ENCODE measurements around the gene CRLF1. TPM values are rescaled to one million over a fixed set of nuclear protein-coding genes. Genes with fewer than 3 reads are reported as not detected.

Gene CRLF1
- total and polyA plus RNA-seq, 12 donors, result 0.68 to 161 (median 5.4) TPM

GRCh38 chr19:18587561-18587960 is 19.0 kb downstream of the CRLF1 start:
- ATAC-seq, result no peak
- DNase-seq, result no peak
- peak overlapping the region in 5 of 10 donors; percentile 83 to 97 (median 92) for H3K27ac ChIP-seq

GRCh38 chr19:18586306-18586705 is 20.3 kb downstream of the CRLF1 start:
- Histone ChIP-seq H3K27ac (no peak overlapping the region), H3K4me3 (no peak overlapping the region), H3K4me1 (peaks cover 0 to 43% (median 20%) of the 10 kb centered on the region in 9 donors), H3K9me3 (no peaks in the 10 kb centered on the region), H3K27me3 (no peaks in the 10 kb centered on the region), H3K36me3 (peaks cover 0 to 12% (median 5%) of the 10 kb centered on the region in 9 donors)
- 64 to 69% methylated on average over 2 of the region's 2 CpGs for WGBS, 2 donors
- TF ChIP-seq CTCF (IDR thresholded peaks at IDR 0.05), result peak in 1 of 9 donors; percentile 20
- no peak for ATAC-seq
- intact Hi-C loops (cut with DNase I), result no loop called here
- no peak for DNase-seq

More at GRCh38 chr19:18587561-18587960, 19.0 kb downstream of the CRLF1 start:
- TF ChIP-seq CTCF (IDR thresholded peaks at IDR 0.05), result no peak
- H3K36me3 ChIP-seq, result peaks cover 0 to 23% (median 5%) of the 10 kb centered on the region in 9 donors
- 93% methylated on average over 12 of the region's 12 CpGs for WGBS, 2 donors
- H3K9me3 ChIP-seq, result no peaks in the 10 kb centered on the region
- peak overlapping the region in 2 of 10 donors; percentile 78 to 95 for H3K4me3 ChIP-seq
- no peaks in the 10 kb centered on the region for H3K27me3 ChIP-seq
- intact Hi-C loops (cut with DNase I), result no loop called here
- H3K4me1 ChIP-seq, result peaks cover 0 to 43% (median 20%) of the 10 kb centered on the region in 9 donors

- no peak for DNase-seq
- Histone ChIP-seq H3K4me1 (peaks cover 0 to 3% (median 0%) of the 10 kb centered on the region in 9 donors), H3K9me3 (no peaks in the 10 kb centered on the region), H3K27me3 (no peaks in the 10 kb centered on the region), H3K36me3 (peaks cover 0 to 26% (median 5%) of the 10 kb centered on the region in 9 donors), H3K4me3 (no peak overlapping the region), H3K27ac (no peak overlapping the region)
- WGBS, 2 donors, result 65 to 68% methylated on average over 7 of the region's 7 CpGs
- no peak for ATAC-seq
- intact Hi-C loops (cut with DNase I), result no loop called here
- TF ChIP-seq CTCF (IDR thresholded peaks at IDR 0.05), result no peak
Observed at GRCh38 chr19:18580311-18580710, 26.3 kb downstream of the CRLF1 start.

- intact Hi-C loops (cut with DNase I), result loop anchor here in 1 of 10 donors (10.0 kb wide), 1 partner anchor 113 kb away; no protein-coding TSS in a partner anchor
- WGBS, 2 donors, result 91% methylated on average over 21 of the region's 21 CpGs
- Histone ChIP-seq H3K27ac (no peak overlapping the region), H3K27me3 (no peaks in the 10 kb centered on the region), H3K4me1 (peaks cover 5 to 17% (median 13%) of the 10 kb centered on the region in 9 donors), H3K36me3 (peaks cover 0 to 48% (median 20%) of the 10 kb centered on the region in 9 donors), H3K9me3 (no peaks in the 10 kb centered on the region), H3K4me3 (no peak overlapping the region)
- DNase-seq, result no peak
- TF ChIP-seq CTCF (IDR thresholded peaks at IDR 0.05), result no peak
- ATAC-seq, result no peak
Observed at GRCh38 chr19:18577365-18577914, 29.2 kb downstream of the CRLF1 start.
